HuH-7.5 (cell line): Measurements from ENCODE around the gene DMBX1.

Experiments
- DNase-seq: peaks from one replicate; pipeline ENCODE4 v3.0.0; 2011; ENCODE audit warnings: low spot score

DMBX1 gene

DNA sequence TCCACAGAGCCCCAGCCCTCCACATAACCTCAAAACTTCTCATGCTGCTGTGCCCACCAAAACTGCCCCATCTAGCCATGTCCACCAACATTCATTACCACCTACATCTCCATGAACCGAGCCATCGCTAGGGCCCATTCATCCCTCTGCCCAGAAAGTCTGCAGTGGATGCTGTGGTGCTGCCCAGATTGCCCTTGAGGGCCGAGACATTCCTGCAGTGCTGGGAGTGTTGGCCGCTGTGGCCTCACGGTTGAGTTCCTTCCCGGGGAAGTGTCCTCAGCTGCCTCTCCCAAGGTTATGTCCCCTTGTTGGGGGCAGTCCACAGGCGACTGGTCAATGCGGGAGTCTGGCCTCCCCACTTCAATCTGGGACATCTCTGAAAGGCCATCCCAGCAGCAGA lies 30.3 kb upstream of the DMBX1 start:
- no peak for DNase-seq

DNA sequence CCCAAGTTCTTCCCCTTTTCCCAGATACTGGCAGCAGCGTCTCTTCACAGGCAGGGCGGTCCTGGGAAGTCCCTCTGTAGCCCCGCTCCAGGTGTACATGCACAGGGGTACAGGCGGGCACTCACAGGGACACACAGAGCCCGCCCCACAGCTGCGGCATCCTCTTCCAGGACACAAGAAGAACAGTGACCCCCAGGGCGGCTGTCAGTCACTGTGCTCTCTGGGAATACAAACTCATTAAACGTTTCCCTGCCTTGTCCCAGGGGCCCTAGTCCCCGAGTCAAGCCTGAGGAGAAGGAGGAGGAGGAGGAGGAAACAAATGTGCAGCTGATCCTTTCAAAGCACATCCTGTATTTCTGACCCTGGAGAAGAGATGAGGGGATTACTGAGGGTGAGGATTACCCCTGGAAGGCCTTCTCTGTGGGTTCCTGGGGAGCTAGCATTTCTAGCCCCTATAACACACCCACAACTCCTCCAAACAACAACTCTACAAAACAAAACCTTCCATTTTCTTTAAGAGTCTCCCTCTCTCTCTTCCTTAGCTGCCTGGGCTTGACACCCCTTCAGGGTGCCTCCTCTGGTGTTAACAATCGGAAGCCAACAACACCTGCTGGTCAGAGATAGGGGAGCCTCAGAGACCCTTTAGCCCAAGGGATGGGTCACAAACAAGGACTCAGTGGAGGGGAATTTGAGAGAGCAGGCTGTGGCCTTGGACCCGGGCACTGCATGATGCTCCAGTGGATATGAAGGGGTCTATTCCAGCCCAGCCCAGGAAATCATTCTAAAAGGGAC lies 28.4 kb upstream of the DMBX1 start:
- no peak for DNase-seq

DNA sequence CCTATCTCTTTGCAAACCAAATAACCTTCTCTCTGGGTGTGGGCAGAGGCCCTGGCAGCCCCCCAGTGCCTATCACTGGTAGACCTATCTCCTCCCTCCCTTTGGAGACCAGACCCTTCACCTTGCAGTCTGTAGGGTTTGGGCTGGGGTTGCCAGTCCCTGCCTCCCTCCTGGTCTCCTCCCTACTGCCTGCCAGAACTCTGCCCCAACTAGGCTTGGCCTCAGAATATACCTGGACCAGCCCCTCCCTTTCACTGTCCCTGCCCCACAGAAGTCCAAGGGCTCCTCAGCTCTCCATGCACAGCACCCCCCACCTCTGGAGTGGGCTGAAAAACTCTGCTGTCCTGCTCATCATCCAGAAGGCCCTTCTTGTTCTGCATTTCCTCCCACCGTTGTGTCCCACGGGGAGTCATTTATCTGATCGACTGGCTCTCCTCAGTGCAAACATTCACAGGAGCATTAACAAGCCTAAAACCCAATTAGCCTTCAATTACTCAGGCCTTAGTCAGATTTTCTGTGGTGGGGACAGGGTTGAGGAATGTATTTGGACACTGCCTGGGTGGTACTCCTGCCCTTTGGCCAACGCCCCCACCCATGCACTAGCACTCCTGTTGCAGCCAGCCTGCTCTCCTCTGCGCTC lies 27.7 kb upstream of the DMBX1 start:
- no peak for DNase-seq

DNA sequence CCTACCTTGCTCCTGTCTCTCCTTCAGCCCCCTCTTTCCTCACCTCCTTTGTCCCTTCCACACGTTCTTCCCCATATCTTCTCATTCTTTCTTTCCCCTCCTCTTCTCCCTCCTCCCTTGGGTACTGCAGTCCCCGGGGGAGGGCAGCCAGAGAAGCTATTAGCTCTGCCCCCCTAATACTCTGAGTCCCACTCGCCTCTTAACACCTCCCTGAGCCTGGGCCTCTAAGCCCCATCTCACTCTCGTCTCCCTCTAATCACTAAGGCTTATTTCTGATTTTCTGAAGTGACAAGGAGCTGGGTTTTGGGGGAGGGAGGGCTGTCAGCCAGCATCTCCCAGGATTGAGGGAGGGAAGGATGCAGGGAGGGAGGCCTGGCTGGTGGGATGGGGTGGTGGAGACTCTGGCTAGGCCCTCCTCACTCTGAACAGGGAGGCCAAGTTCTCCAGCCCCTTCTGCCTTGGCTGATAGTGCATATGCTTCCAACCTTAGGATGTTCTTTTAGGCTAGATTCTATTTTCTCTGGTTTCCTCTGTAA lies 25.6 kb upstream of the DMBX1 start:
- no peak for DNase-seq

DNA sequence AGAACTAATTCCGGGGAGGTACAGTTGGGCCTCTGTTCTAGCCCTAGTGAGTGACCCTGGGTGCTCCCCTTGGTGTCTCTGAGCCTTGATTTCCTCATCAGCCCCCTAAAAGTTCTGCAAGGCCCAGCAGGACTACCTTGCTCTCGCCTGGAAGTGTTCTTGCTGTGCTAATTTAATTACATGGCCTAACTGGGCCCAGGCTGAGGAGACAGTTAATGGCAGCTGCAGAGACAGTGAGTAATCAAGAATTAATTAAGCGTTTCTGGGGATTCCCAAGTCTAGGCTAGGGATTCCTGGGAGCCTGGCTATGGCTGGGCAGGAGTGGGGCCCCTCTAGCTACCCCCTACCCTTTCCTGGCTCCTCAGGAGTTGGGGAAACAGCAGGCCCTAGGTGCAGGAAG lies 24.7 kb upstream of the DMBX1 start:
- DNase-seq: no peak

DNA sequence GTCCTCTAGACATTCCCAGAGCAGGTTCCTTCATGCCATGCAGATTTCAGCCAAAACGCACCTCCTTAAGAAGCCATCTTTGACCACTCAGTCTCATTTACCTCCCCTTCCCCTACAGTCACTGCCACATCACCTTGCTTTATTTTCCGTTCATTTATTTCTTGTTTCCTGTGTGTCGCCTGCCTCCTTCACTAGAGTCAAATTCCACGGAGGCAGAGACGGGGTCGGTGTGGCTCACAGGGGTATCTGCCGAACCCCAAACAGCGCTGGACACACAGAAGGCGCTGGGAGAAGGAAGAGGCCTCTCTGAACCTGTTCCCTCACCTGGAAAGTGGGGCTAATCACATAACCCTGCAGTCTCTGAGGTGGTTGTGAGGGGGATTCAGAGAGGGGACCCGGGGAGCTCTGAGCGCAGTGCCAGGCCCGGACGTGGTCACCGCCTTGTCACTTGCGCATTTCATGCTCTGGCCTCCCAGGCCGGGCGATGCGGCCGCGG lies 23.6 kb upstream of the DMBX1 start:
- no peak for DNase-seq

DNA sequence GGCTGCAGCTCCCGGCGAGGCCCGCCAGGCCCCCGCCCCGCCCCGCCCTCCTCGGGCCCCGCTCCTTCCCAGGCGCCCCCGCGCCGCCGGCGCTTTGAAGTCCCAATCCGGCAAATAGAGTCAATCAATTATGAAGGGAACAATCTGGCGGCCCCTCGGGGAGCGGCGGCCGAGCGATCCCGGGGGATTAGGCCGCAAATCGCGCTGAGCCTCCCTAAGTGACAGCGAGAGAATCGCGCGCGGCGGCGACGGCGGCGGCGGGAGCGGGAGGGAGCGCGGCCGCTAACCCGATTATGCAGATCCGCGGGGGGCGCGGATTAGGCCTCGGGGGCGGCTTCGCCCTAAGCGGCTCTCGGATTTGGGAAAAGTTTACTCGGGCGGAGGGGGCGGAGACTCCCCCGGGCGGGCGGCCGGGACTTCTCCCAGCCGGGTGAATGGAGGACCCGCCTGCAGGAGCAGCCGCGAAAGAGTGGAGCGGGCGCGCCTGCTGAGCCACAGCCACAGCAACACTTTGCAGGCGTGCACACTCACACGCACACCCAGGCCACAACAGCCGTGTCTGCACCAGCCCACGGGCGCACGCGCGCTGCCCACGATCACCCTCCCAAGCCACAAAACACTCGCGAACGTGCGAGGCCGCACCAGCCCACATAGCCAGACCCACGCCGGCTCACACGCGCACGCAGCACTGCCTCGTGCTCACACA lies 23.0 kb upstream of the DMBX1 start:
- no peak for DNase-seq

DNA sequence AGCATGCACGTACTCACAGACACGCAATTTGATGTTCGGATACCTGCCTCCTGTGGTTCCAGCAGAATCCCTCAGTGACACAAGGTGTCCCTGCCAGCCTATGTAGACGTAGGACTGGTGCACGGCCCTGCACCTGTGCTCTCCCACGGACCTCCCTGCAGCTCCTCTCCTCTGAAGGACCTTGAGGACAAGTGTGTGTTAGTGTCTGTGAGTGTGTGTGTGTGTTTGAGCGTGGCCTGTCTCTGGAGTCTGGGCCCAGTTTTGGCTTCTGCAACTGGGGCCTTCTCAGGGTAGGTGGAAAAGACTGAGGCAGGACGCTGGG lies 22.5 kb upstream of the DMBX1 start:
- no peak for DNase-seq

DNA sequence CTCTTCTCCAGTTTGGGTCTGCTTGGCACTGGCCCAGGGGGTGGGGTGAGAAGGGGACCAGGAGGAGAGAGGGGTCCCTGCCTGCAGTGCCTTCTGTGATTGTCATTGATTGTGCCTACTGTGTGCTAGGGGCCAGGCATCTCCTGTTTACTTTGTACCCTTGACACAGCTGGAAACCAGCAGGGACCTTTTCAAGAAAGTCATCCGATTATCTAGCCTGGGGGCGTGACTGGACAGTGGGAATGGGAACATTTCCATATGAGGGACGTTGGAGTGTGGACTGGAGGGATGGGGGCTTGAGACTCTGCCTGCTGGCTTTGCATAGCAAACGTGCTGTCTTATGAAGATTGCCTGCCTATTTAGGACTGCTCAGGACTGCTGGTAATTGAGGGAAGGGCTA lies 19.8 kb upstream of the DMBX1 start:
- DNase-seq: no peak

DNA sequence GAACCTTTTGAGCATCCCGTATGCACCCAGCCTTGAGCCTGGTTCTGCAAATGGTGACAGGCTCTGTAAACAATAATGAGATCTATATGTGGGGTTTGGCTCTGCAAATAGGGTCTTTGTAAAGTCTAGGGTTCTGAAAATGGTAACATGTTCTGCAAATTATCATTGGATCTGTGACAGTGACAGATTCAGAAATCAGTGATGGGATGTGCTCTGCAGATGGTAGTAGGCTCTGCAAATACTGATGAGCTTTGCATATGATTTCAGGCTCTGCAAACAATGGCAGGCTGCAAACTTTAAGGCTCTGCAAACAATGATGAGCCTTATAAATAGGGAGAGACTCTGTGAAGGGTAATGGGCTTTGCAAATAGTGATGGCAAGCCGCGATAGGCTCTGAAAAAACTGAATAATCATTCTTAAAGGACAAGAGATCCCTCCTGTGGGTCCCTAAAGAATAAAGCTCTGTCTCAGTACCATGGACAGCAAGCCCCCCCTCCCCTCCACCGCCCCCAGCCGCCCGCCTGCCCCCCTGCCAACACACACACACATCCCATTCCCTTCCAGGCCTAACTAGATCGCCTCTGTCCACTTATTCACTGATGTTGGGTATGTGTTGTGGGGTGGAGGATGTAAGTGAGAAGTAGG lies 17.7 kb upstream of the DMBX1 start:
- no peak for DNase-seq

DNA sequence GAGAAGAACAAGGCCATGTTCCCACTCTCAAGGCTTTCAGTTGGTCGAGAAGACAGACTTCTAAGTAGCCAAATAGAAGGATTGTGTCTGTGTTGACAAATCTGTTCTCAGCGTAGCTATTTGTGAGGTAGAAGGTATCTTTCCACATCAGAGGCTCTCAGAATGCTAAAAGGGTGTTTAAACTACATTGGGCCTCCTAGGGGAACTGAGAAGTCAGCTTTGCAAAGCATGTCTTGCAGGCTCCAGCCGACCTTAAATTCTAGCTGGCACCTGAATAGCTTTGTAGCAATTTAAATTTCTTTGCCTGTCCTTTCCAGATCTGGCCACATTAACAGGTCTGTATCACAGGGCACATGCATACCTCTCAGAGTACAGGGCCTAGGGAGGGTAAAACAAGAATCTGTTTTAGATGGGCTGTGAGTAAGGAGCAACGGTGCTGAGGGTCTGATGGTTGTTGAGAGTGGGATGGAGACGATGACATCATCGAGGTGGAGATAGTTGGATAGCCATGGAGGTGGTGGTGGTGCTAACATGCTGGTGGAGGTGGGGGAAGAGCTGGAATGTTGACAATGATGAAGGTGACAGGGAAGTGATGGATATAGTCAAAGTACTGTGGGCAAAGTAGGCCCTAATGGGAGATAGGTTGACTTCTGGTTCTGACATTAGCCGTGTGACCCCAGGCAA lies 17.0 kb upstream of the DMBX1 start:
- no peak for DNase-seq

DNA sequence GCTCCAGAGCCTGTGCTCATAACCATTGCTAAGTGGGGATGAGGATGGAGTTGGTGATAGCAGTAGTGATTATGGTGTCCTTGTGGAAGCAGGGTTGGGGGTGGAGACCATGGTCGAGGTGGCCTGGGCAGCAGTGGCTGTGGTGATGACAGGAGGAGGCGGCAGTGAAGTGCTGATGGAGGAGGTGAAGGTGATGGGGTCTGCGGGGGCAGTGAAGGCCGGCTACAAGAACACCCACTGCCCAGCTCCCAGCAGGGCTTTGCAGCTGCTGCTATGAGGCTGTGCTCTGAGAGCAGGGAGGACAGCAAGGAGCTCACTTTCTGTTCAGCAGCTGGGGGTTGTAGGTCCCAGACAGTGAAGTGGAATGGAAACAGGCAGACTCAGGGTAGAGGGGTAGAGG lies 15.6 kb upstream of the DMBX1 start:
- DNase-seq: no peak

DNA sequence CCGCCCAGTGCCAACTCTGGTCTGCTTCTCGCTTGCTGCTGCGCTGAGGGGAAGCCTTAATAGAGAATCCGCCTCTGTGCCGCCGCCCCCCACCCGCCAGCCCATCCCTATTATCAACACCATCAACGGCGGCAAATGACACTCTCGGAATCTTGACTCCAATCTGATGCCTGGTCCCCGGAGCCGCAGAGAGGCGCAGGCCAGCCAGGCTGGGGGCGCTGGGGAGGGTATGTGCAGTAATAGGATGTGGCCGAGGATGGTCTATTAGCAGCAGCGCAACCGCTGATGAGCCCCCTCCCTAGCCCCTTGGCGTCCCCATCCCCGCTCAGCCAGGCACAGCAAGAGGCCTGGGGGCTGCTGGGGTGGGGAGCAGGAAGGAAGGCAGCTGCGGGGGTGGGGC lies 15.1 kb upstream of the DMBX1 start:
- no peak for DNase-seq

DNA sequence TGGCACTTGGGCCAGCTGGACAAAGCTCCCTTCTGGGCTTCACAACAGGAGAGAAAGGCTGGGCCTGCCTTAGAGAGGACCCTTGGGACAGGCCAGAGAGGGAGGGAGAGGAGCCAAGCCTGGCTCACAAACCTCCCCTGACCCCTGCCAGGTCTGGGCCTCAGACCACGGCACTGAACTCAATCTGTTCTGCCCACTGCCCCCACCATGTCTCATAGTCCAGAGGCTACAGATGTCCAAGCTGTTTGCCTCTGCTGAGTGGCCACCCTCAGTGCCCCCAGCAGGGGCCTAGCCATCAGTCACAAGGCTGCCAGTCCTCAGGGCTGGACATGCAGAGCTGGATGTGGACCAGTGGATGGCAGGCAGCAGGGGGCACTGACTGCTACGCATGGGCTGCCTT lies 13.0 kb upstream of the DMBX1 start:
- DNase-seq: no peak

DNA sequence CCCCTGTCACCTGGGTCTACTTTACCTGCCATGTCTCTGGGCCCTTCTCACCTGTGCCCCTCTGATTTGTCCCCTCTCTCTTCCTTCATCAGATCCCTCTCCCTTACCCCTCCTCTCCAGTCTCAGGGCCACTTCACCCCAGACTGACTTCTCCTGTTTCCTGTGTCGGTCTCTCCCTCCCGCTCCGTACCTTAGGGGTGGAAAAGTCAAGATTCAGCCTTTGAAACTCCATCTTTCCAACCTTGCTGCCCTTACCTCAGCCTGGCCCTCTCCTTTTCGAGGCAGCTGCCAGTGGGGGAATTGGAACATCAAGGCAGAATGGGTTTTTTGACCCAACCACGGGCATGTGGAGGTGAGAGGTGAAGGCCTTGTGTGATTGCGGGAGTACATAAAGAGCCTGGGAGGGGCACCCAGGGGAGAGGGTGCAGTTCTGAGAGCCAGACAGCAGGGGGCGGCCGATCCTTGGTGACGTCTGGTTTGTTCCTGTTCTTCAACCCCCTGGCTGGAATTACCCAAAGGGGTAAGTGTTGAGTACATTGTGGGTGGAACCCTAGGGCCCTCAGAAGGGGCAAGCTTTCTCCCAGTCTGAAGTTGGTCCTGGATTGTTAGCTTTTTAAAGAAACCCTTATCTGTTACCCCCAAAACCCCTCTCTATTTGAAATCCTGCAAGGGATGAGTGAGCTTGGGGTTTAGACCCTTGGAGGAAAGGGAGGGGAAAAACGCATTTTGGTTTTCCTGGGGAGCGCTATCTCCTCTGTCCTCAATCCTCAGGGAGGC lies 12.3 kb upstream of the DMBX1 start:
- DNase-seq: peak; percentile 95

DNA sequence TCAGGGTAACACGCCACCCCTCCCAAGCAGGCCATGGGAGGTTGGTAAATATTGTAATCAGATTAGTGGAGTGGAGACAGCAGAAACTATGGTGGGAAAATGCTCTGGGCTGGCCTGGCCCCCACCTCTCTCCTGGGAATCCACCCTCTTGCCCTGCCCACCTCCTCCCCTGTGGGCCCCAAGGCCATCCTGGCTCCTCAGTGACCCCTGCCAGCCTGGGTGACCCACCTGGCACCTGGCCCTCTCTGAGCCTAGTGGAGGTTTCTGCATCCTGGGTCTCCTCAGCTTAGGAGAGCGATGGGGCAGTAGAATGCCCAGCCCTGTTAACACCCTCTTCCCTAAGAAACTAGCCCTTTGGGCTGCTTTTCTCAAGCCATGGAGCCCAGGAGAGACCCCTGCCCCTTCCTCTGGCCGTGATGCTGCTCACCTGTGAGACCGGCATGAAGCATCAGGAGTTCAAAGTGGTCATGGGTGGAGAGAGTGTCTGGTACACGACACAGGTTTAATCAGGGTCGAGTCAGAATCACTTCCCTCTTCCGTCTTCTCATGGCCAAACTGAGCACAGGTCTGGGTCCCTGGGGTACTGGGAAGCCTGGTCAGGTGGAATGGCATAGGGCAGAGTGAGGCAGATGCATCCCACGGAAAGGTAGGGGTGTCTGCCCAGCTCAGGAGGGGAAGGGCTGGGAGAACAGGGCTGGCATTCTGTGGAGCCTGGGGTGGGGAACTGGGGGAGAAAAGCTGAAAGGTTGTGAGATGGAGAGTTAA lies 10.7 kb upstream of the DMBX1 start:
- no peak for DNase-seq

DNA sequence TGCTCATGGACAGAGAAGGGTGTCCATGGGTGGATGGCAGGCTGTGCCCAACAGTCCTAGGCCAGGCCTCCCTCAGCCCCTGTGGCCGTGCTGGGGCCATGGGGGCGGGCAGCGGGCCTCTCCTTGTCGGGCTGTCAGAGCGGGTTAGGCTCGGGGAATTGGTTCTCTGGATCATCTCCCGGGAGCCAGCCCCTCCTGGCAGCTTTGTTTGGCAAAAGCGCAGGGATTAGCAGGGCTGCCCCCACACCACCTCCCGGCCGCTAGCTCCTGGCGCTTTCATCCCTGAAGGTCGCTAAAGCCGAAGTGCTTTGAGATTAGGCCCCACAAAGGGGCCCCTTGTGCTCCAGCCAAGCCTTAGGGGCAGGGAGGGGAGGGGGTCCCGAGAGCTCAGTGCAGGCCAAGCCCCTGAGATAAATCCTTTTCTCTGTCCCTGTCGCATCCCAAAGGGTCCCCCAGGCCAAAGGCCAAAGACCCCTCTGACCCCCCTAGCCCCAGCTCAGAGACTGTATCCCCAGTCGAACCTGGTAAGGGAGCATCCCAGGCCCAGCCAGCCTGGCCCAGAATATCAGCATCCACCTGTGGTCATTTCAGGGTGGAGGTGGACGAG lies 9.8 kb upstream of the DMBX1 start:
- no peak for DNase-seq

DNA sequence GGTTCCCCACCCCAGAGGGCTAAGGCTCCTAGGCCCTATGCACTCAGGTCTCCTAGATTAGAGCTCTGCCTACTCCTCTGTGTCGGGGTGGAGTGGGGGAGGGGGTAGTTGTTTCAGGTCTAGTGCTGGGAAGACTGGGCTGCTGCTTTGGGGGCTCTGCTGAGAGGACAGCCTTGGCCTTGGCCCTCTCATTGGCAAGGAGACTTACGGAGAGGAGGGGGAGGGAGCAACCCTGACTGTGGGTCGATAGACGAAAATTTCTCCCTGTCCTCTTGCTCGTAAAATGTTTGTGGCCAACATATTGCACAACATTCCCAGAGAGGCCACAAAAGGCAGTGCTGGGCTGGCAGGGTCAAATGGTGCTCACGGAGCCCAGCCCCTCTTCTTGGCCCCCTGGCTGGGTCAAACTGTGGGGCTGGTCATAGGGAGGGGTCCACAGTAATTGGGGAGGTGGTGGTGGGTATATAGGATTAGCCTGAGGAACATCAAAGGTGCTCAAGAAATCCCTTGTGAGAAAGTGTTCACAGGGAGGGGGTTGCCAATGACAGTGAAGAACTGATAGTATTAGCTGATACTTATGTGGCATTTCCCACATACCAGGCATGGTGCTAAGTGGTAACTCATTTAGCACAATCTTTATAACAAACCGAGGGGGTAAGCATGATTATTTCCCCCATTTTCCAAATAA lies 8.5 kb upstream of the DMBX1 start:
- DNase-seq: peak; percentile 89

DNA sequence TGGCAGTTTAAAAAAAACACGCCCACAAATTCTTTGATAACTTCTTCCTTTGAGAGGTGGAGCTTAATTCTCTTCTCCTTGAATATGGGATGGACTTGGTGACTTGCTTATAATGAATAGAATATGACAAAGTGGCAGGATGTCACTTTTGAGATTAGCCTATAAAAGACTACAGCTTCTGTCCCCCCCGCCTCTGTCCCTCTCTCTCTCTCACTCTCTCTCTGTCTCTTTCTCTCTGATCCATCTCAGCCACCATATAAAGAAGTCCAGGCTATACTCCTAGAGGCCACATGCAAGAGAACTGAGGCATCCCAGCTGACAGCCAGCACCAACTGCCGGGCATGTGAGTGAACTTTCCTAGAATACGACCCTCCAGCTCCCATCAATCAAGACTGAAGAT lies 7.7 kb upstream of the DMBX1 start:
- DNase-seq: no peak
